DMS79 treated with DMSO at 0.1 percent for 48 hours (cell line): ENCODE data around the gene SMTN.
A peak's percentile ranks its signal among the peaks of the same experiment; 100 is the strongest.
"Not testable (repeated sequence)": the region's sequence is repeated elsewhere in the genome, so short reads cannot be mapped to it uniquely, and the experiment has no call there.

Experiments
- DNase-seq: peaks from one replicate; lab custom pipeline; 2025; lab: John Stamatoyannopoulos, UW

The SMTN gene

DNA sequence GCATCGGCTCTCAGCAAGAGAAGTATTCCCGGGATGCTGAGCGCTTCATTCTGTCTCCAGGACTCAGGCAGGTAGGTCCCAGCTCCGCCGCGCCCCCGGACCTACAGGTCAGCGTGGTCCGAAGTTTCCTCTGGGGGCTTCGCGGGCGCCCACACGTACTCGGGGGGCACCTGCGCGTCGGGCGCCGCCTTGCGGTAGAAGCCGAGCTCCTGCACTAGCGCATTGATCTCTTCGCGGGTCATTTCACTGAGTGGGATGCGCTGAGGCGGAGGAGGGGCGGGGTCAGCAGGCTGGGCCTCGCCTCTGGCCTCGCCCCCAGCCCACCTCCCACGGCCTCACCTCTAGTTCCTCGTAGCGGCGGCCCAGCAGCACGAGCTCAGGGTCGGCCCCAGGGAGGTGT is 23.8 kb downstream of the SMTN start:
- no peak for DNase-seq

DNA sequence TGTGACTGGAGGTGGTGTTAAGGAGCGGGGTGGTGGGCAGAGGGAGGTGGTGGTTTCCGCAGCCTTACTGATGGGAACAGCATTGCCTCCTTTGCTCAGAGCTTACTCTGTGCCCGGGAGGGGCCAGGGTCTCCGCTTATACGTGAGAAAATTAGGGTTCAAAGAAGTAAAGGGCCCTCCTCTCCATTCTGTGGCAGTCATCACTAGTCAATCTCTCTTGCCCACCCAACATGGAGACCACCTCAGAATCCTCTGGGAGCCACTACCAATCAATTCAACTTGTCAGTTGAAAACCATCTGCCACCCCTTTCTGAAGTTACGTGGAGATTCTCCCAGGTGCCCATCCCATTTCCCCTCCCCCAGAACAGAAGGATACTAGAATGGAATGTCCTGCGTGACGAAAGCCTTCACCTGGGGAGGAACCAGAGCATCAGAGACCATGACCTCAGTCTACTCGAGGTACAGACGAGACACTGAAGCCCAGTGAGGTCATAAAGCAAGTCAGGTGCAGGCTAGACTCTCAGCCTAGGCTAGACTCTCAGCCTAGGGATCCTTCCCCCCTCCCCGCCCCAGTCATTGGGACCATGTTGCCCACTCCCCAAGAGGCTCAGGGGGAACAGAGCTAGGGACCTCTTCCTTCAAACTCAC is 24.3 kb downstream of the SMTN start:
- DNase-seq = no peak

GRCh38 chr22:31106001-31106571 is 25.0 kb downstream of the SMTN start:
- no peak for DNase-seq

DNA sequence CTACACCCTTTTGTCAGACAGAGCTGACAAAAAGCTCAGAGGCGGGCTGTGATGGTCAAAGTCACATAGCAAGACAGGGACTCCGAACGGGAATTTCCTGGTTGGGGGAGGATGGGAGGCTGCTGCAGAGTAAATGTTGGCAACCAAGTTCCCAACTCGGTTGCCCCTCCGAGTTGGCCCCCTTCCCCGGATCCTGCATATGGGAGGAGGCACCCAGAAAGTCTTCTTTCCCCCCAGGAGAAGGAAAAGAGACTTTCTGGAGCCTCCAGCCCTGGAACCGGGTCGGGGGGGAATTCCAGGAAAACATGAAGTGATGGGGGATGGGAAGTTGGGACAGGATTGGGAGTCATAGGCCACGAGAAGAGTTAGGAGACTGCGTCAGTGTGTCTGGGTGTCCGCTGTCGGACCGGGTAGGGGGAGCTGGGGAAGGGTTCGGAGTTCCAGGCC is 25.6 kb downstream of the SMTN start:
- no peak for DNase-seq

DNA sequence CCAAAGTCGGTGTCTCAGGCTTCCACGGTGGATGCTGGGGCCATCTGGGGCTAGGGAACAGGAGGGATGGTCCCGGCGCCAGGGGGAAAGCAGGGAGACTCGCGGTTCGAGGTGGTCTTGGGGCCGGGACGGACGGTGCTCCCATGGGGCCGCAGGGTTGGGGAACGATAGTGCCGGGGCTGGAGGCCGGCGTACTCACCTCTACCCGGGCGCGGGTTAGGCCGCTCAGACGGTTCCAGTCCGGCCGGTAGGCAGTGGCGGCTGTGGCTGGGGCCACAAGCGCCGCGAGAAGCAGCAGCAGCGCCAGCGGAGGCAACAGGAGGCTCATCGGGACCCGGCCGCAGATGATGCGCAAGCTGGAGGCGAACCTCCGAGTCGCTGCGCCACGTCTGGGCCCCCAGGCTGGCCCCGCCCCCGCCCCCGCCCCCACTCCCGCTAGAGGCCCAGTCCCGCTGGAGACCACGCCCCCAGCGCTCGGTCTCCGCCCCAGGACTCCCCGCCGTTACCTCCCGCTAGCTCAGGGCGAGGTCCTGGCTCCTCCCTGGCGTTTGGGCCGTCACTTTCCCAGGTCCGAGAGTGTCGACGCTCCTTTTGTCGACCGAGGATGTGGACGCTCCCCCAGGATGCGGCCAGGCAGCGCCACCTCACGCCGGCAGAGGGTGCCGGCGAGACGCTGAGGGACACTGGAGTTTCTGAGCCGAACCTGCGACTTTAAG is 26.2 kb downstream of the SMTN start, which contains the start of gene SELENOM:
Gene SELENOM (minus strand): TSS at position 391 of the 716 bp plus-strand sequence. CDS start 63 bp downstream, at position 328.
- DNase-seq = no peak

GRCh38 chr22:31107894-31108218 is 26.7 kb downstream of the SMTN start:
- DNase-seq = no peak

GRCh38 chr22:31112547-31113091 is 31.5 kb downstream of the SMTN start:
- not testable (repeated sequence) for DNase-seq

DNA sequence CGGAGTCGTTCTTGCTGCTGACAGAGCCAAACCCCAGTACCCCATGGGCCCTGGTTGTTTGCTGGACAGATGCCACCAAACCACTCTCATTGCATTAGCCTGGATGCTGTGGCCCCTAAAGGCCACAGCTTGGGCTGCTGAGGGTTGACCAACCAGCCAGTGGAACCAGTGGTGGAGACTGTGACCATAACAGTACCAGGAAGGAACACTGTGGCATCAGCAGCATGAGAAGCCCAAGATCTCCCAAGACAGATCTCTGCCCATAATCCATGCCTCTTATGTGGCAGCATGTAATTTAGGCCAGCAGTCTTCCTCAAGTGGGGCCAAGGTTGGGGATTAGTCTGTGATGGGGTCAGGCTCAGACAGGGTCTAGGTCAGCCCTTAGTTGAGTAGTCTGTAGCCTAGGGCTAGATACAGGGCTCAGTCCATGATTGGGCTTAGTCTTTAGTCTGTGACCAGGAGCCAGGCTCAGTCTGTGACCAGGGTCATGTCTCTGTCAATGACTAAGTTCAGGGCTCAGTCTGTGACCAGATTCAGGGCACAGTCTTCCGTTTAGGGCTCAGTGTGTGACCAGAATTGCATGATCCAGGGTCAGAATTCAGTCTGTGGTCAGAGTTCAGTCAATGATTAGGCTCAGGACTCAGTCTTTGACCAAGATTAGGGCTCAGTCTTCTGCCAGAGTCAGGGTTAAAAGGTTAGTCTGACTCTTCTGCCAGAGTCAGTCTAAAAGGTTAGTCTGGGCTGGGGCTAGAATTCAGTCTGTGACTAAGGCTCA is 37.1 kb downstream of the SMTN start:
- DNase-seq = no peak

DNA sequence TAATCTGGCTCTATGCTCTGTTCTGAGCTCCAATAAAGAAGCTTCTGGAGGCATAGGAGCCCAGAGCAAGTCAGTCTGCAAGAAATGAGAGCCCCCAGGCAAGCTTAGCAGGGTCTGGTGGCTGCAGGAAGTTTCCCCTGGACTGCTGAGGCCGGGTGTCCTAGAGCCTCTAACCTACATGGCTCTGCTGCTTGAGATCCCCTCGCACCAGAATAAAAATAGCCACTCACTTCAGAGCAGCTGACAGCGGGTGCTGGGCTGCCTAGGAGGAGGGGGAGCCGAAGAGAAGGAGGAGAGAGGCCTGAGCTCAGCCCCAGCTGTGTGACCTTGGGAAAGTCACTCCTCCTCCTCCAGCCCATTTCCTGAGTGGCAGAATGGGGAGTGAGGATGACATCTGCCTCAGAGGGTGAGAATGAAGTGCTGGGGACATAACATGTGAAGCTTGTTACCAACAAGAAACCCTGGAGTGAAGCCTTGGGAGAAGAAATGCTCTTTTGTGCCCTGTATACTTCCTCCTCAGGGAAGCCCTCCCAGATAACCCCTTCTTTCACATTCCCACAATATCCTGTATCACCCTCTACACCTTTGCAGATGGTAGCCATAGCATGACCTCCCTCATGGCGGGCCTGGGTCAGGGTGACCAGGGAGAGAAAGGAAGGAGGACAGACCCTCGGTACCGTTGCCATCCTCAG is 38.1 kb downstream of the SMTN start:
- DNase-seq = no peak

- DNase-seq = no peak
These were observed 39.1 kb downstream of the SMTN start for GRCh38 chr22:31120230-31120629.

- no peak for DNase-seq
These were observed 39.5 kb downstream of the SMTN start for GRCh38 chr22:31120642-31121041.

DNA sequence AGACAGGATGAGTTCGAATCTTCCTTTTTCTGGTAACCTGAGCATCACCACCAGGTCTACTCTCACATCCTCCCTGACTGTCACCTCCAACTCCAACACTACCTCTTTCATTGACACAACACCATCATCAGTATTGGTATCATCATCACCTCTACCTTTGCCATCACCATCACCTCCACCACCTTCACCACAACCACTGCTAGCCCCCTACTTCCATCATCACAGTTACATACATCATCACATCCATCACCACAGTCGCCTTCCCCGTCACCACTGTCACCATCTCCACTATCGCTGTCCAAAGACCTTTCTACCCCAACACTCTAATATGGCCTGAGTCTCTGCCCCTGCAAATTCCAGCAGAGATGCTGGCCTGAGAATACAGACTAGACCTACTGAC is 40.3 kb downstream of the SMTN start:
- DNase-seq = no peak

DNA sequence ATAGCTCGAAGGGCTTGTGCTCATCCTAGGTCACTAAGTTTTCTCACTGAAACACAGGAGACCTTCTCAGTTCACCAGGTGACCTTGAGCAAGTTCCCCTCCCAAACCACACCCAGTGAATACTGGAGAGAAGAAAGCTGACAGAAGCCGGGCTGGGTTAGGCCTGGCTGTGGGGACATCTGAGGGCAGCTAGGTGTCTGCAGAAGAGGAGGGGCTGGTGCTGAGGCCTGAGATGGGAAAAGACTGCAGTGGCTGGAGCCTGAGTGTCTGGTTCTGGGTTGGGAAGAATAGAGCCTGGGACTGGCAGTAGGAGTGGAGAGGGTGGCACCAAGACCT is 41.0 kb downstream of the SMTN start:
- DNase-seq = no peak

DNA sequence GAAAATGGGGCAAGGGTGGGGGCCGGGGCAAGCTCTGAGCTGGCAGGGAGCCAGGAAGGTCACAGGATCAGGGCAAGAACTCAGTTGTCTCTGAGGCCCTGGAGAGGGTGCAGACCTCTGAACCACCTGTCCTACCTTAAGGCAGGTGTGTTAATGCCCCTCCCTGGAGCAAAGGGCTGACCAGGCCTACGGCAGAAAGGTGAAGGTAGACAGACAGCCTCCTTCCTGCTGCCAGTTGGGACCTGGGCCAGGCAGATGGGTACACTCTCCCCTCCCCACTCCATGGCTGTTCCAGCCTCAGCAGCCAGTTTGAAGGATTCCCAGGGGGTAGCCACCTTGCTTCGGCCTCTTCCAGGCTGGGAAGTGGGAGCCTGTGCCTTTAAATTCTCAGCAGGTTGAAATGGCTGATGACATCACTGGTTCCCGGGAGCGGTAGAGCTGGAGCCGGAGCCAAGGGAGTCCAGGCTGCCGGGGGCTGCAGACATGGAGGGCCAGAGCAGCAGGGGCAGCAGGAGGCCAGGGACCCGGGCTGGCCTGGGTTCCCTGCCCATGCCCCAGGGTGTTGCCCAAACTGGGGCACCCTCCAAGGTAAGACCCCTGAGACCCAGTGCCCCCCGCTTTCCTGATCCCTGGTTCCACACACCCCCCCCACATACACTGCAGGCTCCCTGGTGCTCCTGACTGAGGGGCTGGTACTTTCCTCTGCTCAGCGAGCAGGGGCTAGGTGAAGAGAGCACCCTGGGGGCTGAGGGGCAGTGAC is 41.6 kb downstream of the SMTN start, which contains the start of gene INPP5J:
Gene INPP5J (plus strand): TSS at position 435 of the 760 bp plus-strand sequence. CDS start 49 bp downstream, at position 484.
- peak; percentile 58 for DNase-seq

GRCh38 chr22:31123292-31123602 is 42.1 kb downstream of the SMTN start:
- peak; percentile 0 for DNase-seq

GRCh38 chr22:31124290-31124689 is 43.2 kb downstream of the SMTN start:
- DNase-seq = no peak

GRCh38 chr22:31124811-31125465 is 43.8 kb downstream of the SMTN start:
- DNase-seq = no peak

DNA sequence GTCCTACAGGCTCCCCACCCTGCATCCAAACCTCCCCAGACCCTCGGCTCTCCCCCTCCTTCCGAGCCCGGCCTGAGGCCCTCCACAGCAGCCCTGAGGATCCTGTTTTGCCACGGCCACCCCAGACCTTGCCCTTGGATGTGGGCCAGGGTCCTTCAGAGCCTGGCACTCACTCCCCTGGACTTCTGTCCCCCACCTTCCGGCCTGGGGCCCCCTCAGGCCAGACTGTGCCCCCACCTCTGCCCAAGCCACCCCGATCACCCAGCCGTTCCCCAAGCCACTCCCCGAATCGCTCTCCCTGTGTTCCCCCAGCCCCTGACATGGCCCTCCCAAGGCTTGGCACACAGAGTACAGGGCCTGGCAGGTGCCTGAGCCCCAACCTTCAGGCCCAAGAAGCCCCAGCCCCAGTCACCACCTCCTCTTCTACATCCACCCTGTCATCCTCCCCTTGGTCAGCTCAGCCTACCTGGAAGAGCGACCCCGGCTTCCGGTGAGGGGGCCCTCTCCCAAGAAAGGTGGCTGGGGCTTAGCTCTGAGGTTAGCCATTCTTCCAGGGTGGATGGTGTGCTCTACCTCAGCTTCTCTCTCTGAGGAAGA is 44.5 kb downstream of the SMTN start:
- no peak for DNase-seq

GRCh38 chr22:31126128-31126868 is 45.2 kb downstream of the SMTN start:
- DNase-seq = peak; percentile 56

DNA sequence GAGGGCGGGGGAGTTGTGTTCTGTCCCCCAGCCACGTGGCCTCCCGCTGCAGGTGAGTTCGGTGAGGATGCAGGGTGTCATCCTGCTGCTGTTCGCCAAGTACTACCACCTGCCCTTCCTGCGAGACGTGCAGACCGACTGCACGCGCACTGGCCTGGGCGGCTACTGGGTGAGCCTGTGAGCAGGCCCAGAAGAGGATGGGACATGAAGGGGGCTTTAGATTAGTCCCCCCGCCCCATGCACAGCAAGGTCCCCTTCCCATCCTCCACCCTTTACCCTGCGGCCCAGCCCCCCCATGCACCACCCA is 45.7 kb downstream of the SMTN start:
- no peak for DNase-seq
